ENCODE data around the gene CIB2.

DNA sequence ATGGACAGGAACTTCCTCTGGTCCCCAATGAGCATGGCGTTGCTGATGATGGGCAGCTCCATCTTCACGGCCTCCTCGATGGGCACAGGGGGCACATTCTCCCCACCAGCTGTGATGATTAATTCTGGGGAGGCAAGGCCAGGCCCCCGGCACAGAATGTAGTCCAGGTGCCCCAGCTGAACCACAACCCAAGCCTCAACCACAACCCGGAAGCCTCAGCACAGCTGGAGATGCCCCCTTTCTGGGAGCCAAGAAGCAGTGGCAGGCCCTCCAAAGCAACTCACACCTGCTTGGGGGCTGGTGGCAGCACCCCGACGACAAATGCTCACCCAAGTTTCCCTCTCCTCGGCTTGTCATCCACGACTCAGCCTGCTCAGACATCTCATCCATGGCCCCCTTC, 43.2 kb upstream of the CIB2 start:
- TF ChIP-seq CTCF (conservative IDR thresholded peaks at IDR 0.05; ENCODE audit: low read depth in 2 of 2) (no peak), ZNF331 (CRISPR knock-in tag; IDR thresholded peaks at IDR 0.05; ENCODE audit: low read depth) (no peak), REST (IDR thresholded peaks at IDR 0.05; ENCODE audit: unreplicated experiment) (no peak), CREB1 (CRISPR knock-in tag; IDR thresholded peaks at IDR 0.05; ENCODE audit: low read depth) (no peak), JUNB (IDR thresholded peaks at IDR 0.05; ENCODE audit: unreplicated experiment) (no peak)

All from GM23338 (cell line).